ENCODE measurements around the gene NF1. TPM values are rescaled to one million over a fixed set of nuclear protein-coding genes. Genes with fewer than 3 reads are reported as not detected.

The NF1 gene
- total RNA-seq, 2 donors from 2014 or later, result 62.3 to 68.0 TPM

DNA sequence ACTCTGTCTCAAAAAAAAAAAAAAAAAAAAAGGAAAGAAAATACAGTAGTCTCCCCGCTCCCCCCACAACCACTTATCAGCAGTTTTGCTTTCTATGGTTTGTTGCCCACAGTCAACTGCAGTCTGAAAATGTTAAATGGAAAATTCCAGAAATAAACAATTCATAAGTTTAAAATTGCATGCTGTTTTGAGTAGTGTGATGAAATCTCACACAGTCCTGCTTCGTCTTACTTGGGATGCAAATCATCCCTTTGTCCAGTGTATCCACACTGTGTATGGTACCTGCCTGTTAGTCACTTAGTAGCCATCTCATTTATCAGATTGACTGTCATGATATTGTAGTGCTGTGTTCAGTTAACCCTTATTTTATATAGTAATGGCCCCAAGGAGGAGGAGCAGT, 41.5 kb downstream of the NF1 start:
- TF ChIP-seq, protein P1, sequence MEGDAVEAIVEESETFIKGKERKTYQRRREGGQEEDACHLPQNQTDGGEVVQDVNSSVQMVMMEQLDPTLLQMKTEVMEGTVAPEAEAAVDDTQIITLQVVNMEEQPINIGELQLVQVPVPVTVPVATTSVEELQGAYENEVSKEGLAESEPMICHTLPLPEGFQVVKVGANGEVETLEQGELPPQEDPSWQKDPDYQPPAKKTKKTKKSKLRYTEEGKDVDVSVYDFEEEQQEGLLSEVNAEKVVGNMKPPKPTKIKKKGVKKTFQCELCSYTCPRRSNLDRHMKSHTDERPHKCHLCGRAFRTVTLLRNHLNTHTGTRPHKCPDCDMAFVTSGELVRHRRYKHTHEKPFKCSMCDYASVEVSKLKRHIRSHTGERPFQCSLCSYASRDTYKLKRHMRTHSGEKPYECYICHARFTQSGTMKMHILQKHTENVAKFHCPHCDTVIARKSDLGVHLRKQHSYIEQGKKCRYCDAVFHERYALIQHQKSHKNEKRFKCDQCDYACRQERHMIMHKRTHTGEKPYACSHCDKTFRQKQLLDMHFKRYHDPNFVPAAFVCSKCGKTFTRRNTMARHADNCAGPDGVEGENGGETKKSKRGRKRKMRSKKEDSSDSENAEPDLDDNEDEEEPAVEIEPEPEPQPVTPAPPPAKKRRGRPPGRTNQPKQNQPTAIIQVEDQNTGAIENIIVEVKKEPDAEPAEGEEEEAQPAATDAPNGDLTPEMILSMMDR (IDR thresholded peaks at IDR 0.05), result no peak
- TF ChIP-seq POLR2AphosphoS5 (IDR thresholded peaks at IDR 0.05) (no peak), POLR2A (IDR thresholded peaks at IDR 0.05) (no peak)
- H3K4me1 ChIP-seq (replicated peaks), result no peaks in the 10 kb centered on the region
- no peak overlapping the region for H3K4me3 ChIP-seq
- intact Hi-C loops (cut with DNase I), result no loop called here
- no peaks in the 10 kb centered on the region for H3K9me3 ChIP-seq
- DNase-seq (ENCODE audit: low spot score), result no peak
- H3K36me3 ChIP-seq, result no peaks in the 10 kb centered on the region
- 95% methylated on average over 2 of the region's 2 CpGs for WGBS
- no peak overlapping the region for H3K27ac ChIP-seq
- no peaks in the 10 kb centered on the region for H3K27me3 ChIP-seq (replicated peaks; ENCODE audit: insufficient read depth)

DNA sequence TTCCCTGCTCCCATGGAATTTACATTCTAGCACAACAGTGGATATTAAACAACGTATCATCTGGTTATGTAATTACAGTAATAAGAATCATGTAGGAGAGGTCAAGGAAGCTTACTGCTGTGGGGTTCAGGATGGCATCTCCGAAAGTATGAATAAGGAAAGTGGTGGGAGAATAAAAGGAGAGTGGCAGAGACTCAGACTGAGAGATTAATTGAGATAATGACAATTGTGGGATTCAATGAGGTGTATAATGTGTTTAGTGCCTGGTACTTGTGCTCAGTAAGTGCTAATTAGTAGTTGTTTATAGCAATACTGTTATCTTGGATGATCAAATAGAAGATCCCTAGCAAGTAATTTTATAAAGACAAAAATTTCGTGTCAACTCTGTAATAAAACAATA, 45.3 kb downstream of the NF1 start:
- Histone ChIP-seq H3K4me3 (no peak overlapping the region), H3K4me1 (replicated peaks) (no peaks in the 10 kb centered on the region), H3K9me3 (no peaks in the 10 kb centered on the region), H3K27ac (no peak overlapping the region), H3K36me3 (no peaks in the 10 kb centered on the region), H3K27me3 (replicated peaks; ENCODE audit: insufficient read depth) (no peaks in the 10 kb centered on the region)
- no peak for TF ChIP-seq POLR2A (IDR thresholded peaks at IDR 0.05)
- no peak for TF ChIP-seq POLR2AphosphoS5 (IDR thresholded peaks at IDR 0.05)
- TF ChIP-seq, protein P1 (IDR thresholded peaks at IDR 0.05), result no peak
- DNase-seq (ENCODE audit: low spot score), result no peak
- intact Hi-C loops (cut with DNase I), result no loop called here
- 85% methylated on average over 3 of the region's 3 CpGs for WGBS

DNA sequence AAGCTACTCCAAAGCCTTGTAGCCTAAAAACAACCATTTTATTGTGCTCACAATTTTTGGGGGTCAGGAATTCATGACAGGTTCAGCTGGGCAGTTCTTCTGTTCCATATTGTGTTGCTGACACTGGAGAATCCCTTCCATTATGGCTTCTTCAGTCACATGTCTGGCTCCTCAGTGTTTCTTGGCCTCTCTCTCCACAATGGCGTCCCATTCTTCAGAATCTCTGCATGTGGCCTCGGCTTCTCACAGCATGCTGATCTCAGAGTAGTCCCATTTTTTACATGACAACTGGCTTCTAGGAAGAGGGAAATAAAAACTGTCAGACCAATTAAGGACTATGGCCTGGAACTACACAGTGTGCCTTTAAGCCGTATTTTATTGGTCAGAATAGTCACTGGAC, 49.7 kb downstream of the NF1 start:
- Histone ChIP-seq H3K27me3 (replicated peaks; ENCODE audit: insufficient read depth) (no peaks in the 10 kb centered on the region), H3K4me1 (replicated peaks) (no peaks in the 10 kb centered on the region), H3K36me3 (no peaks in the 10 kb centered on the region), H3K27ac (no peak overlapping the region), H3K4me3 (no peak overlapping the region), H3K9me3 (no peaks in the 10 kb centered on the region)
- no peak for DNase-seq (ENCODE audit: low spot score)
- WGBS, result 80% methylated on average over 3 of the region's 3 CpGs
- intact Hi-C loops (cut with DNase I), result no loop called here
- TF ChIP-seq, protein P1 (IDR thresholded peaks at IDR 0.05), result no peak
- no peak for TF ChIP-seq POLR2AphosphoS5 (IDR thresholded peaks at IDR 0.05)
- TF ChIP-seq POLR2A (IDR thresholded peaks at IDR 0.05), result no peak

DNA sequence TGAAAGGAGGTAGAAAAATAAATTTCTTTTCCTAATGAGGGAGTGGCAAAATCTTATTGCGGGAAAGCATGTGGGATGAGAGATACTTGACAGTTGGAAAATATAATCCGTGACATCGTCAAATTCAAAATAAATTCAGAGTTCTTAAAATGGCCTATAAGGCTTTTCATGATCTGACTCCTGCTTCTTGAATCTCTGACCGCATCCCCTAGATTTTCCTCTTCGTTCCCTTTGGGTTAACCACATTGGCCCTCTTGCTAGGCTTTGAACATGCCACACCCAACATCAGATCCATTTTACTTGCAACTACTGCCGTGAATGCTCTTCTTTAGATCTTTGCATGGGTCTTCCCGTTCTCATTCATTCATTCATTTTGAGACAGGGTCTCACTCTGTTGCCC, 50.1 kb downstream of the NF1 start:
- no peaks in the 10 kb centered on the region for H3K27me3 ChIP-seq (replicated peaks; ENCODE audit: insufficient read depth)
- DNase-seq (ENCODE audit: low spot score), result no peak
- WGBS, result 79% methylated on average over 7 of the region's 7 CpGs
- no peaks in the 10 kb centered on the region for H3K36me3 ChIP-seq
- H3K27ac ChIP-seq, result no peak overlapping the region
- no peaks in the 10 kb centered on the region for H3K4me1 ChIP-seq (replicated peaks)
- H3K4me3 ChIP-seq, result no peak overlapping the region
- no peak for TF ChIP-seq POLR2A (IDR thresholded peaks at IDR 0.05)
- TF ChIP-seq, protein P1 (IDR thresholded peaks at IDR 0.05), result no peak
- intact Hi-C loops (cut with DNase I), result no loop called here
- no peaks in the 10 kb centered on the region for H3K9me3 ChIP-seq

DNA sequence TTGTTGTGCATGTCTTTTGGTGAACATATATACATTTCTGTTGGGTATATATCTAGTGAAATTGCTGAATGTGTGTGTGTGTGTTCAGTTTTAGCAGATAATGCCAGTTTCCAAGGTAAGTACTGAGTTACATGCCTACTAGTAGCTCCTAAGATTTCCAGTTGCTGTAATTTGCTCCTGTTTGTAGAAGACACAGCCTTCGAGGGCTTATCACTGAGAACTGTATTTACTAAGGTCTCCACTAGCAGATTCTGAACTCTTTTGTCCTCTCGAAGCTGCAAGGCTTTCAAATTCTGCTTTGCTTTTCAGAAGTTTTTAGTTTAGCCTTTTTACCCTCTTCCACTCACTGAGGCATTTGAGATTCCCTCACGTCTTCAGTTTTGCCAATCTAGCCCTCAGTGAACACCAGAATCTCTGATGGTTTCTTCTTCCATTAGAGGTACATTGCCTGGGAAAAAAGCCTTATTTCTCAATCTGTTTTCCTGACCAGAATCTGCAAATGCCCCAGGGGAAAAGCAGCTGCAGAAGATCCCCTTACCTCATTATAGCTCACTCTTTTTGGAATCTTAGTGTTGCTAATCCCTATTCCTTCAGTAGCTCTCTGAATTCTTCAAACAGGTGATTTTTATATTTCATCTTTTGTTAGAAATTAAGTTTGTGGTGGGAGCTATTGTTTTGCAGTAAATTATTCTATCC, 52.9 kb downstream of the NF1 start:
- H3K36me3 ChIP-seq, result no peaks in the 10 kb centered on the region
- intact Hi-C loops (cut with DNase I), result no loop called here
- DNase-seq (ENCODE audit: low spot score), result no peak
- 68% methylated on average over 3 of the region's 3 CpGs for WGBS
- no peak overlapping the region for H3K4me3 ChIP-seq
- H3K27me3 ChIP-seq (replicated peaks; ENCODE audit: insufficient read depth), result no peaks in the 10 kb centered on the region
- TF ChIP-seq, protein P1 (IDR thresholded peaks at IDR 0.05), result no peak
- no peak for TF ChIP-seq POLR2AphosphoS5 (IDR thresholded peaks at IDR 0.05)
- TF ChIP-seq POLR2A (IDR thresholded peaks at IDR 0.05), result no peak
- H3K27ac ChIP-seq, result no peak overlapping the region
- H3K4me1 ChIP-seq (replicated peaks), result no peaks in the 10 kb centered on the region
- H3K9me3 ChIP-seq, result no peaks in the 10 kb centered on the region

Data from prostate gland (tissue), 2 donors.